Lower leg skin (tissue), 4 donors: ENCODE measurements around the gene ZNF718. TPM values are rescaled to one million over a fixed set of nuclear protein-coding genes. Genes with fewer than 3 reads are reported as not detected.
"Not testable (repeated sequence)": the region's sequence is repeated elsewhere in the genome, so short reads cannot be mapped to it uniquely, and the experiment has no call there.

Source experiments
- DNase-seq, 2 donors: peaks; one replicate each; pipeline ENCODE4 v3.0.0-alpha.2; 2019; ENCODE audit warnings: low spot score in 2 of 2
- H3K4me3 ChIP-seq: fragments of 200-600 bp; sonication (generic); 2 replicates; pipeline ENCODE4 v1.5.1; 2017; ENCODE audit warnings: mild to moderate bottlenecking, low read depth; ENCODE audit not compliant: poor library complexity, severe bottlenecking
- CTCF ChIP-seq, 3 donors: fragments of 450-650 bp; IDR thresholded peaks; one replicate each; pipeline ENCODE4 v1.5.1; 2016; ENCODE audit warnings: antibody characterized with exemption in 3 of 3, mild to moderate bottlenecking in 3 of 3, moderate library complexity in 2 of 3
- POLR2A ChIP-seq, 2 donors: fragments of 450-650 bp; IDR thresholded peaks; one replicate each; pipeline ENCODE4 v1.6.1; 2016 to 2017; ENCODE audit warnings: antibody characterized with exemption in 2 of 2, mild to moderate bottlenecking in 1 of 2, moderate library complexity in 1 of 2
- WGBS, 2 donors: methylation state at CpG; one replicate each; pipeline ENCODE4 v1.1.5; 2018; 5-methylcytosine and 5-hydroxymethylcytosine counted together
- intact Hi-C: fragments of 100-400 bp; cut with DNase I; formaldehyde crosslinking; loops from one replicate; pipeline ENCODE4 v1.15.0; 2023; ENCODE audit warnings: low total_unique reads
- total RNA-seq, 4 donors: library from RNA; depleted of rRNA; stranded (reverse); fragments of >200 nt; gene quantifications; one replicate each; pipeline ENCODE4 v1.1.0, GENCODE V29; 2016

Gene ZNF718
- total RNA-seq, 4 donors from 2014 or later, result 5.7 to 9.2 (median 7.5) TPM

GRCh38 chr4:173666-174314 lies 49.5 kb downstream of the ZNF718 start:
- 63 to 81% methylated on average over 7 of the region's 7 CpGs for WGBS, 2 donors
- intact Hi-C loops, result no loop called here

GRCh38 chr4:175986-176385 lies 51.7 kb downstream of the ZNF718 start:
- intact Hi-C loops, result no loop called here
- TF ChIP-seq CTCF (IDR thresholded peaks at IDR 0.05) (no peak), POLR2A (IDR thresholded peaks at IDR 0.05) (no peak)
- DNase-seq, result no peak
- no peak overlapping the region for H3K4me3 ChIP-seq

More at GRCh38 chr4:173666-174314, 49.5 kb downstream of the ZNF718 start:
- no peak for TF ChIP-seq CTCF (IDR thresholded peaks at IDR 0.05)
- TF ChIP-seq POLR2A (IDR thresholded peaks at IDR 0.05), result no peak
- DNase-seq, result no peak
- H3K4me3 ChIP-seq, result no peak overlapping the region

GRCh38 chr4:176995-177394 lies 52.7 kb downstream of the ZNF718 start:
- intact Hi-C loops, result no loop called here
- H3K4me3 ChIP-seq, result no peak overlapping the region
- no peak for DNase-seq
- TF ChIP-seq CTCF (IDR thresholded peaks at IDR 0.05), result no peak
- no peak for TF ChIP-seq POLR2A (IDR thresholded peaks at IDR 0.05)
- WGBS, 2 donors, result 48 to 94% methylated on average over 1 of the region's 1 CpG

- WGBS, 2 donors, result 95 to 98% methylated on average over 3 of the region's 3 CpGs
- H3K4me3 ChIP-seq, intact Hi-C loops, DNase-seq: not testable (repeated sequence)
Observed at GRCh38 chr4:182225-182624, 57.9 kb downstream of the ZNF718 start.

GRCh38 chr4:188091-188490 lies 63.8 kb downstream of the ZNF718 start:
- no peak for TF ChIP-seq CTCF (IDR thresholded peaks at IDR 0.05)
- no peak for TF ChIP-seq POLR2A (IDR thresholded peaks at IDR 0.05)
- intact Hi-C loops, result no loop called here
- no peak overlapping the region for H3K4me3 ChIP-seq
- WGBS, 2 donors, result 63 to 79% methylated on average over 3 of the region's 3 CpGs
- DNase-seq, result no peak

GRCh38 chr4:195159-195558 lies 70.9 kb downstream of the ZNF718 start:
- H3K4me3 ChIP-seq, DNase-seq, intact Hi-C loops: not testable (repeated sequence)
- 64 to 67% methylated on average over 3 of the region's 3 CpGs for WGBS, 2 donors

- WGBS, 2 donors, result 95% methylated on average over 3 of the region's 3 CpGs
- TF ChIP-seq POLR2A (IDR thresholded peaks at IDR 0.05), result no peak
- TF ChIP-seq CTCF (IDR thresholded peaks at IDR 0.05), result no peak
- intact Hi-C loops, result no loop called here
- no peak overlapping the region for H3K4me3 ChIP-seq
- no peak for DNase-seq
Observed at GRCh38 chr4:200936-201335, 76.6 kb downstream of the ZNF718 start.

- intact Hi-C loops, DNase-seq, H3K4me3 ChIP-seq: not testable (repeated sequence)
Observed at GRCh38 chr4:202822-203221, 78.5 kb downstream of the ZNF718 start.
